Breast epithelium (tissue), 4 donors: ENCODE data around the gene C1orf21. TPM values are rescaled to one million over a fixed set of nuclear protein-coding genes. Genes with fewer than 3 reads are reported as not detected.

Experiments
- DNase-seq, 2 donors: peaks; one replicate each; pipeline ENCODE4 v3.0.0-alpha.2; 2019; ENCODE audit warnings: low spot score in 2 of 2
- H3K27ac ChIP-seq, 2 donors: fragments of 200-600 bp; sonication (generic) in 1 of 2; one replicate each; pipeline ENCODE4 v1.5.1; 2016 to 2019; ENCODE audit warnings: mild to moderate bottlenecking in 1 of 2
- H3K27me3 ChIP-seq, 2 donors: fragments of 200-600 bp; sonication (generic) in 1 of 2; one replicate each; pipeline versions ENCODE4 v1.5.1 to v1.6.0; 2017 to 2019; ENCODE audit warnings: control low read depth in 1 of 2, mild to moderate bottlenecking in 1 of 2
- H3K36me3 ChIP-seq: fragments of 200-600 bp; one replicate; pipeline ENCODE4 v1.5.1; 2019
- H3K4me1 ChIP-seq, 2 donors: fragments of 200-600 bp; sonication (generic); one replicate each; pipeline ENCODE4 v1.5.1; 2016 to 2019; ENCODE audit warnings: control low read depth in 1 of 2
- H3K4me3 ChIP-seq, 3 donors: fragments of 200-600 bp; sonication (generic); 1 replicate in 2 of 3; 2 replicates in 1 of 3; pipeline ENCODE4 v1.5.1; 2016 to 2019; ENCODE audit warnings: mild to moderate bottlenecking in 3 of 3, moderate library complexity in 2 of 3
- H3K9me3 ChIP-seq, 2 donors: fragments of 200-600 bp; sonication (generic) in 1 of 2; one replicate each; pipeline ENCODE4 v1.5.1; 2016 to 2019; ENCODE audit warnings: control low read depth in 1 of 2
- POLR2A ChIP-seq: fragments of 450-650 bp; IDR thresholded peaks from one replicate; pipeline ENCODE4 v1.6.1; 2016; ENCODE audit warnings: antibody characterized with exemption, mild to moderate bottlenecking, moderate library complexity
- POLR2AphosphoS5 ChIP-seq, 3 donors: sonication (generic); formaldehyde crosslinking; IDR thresholded peaks; one replicate each; pipeline ENCODE4 v1.6.1; 2017; ENCODE audit warnings: antibody characterized with exemption in 3 of 3
- intact Hi-C: fragments of 100-400 bp; cut with DNase I; formaldehyde crosslinking; loops from one replicate; pipeline ENCODE4 v1.15.1; 2023; ENCODE audit warnings: low total_unique reads
- total RNA-seq, 3 donors: library from RNA; depleted of rRNA; stranded (reverse); fragments of >200 nt; gene quantifications; one replicate each; pipeline ENCODE4 v1.1.0, GENCODE V29; 2016
- TF ChIP-seq, protein P1 (sequence below), 3 donors: fragments of 450-650 bp; IDR thresholded peaks; one replicate each; pipeline ENCODE4 v1.5.1; 2016 to 2017; ENCODE audit warnings: antibody characterized with exemption in 3 of 3, mild to moderate bottlenecking in 3 of 3, moderate library complexity in 3 of 3

C1orf21 gene
- total RNA-seq, 3 donors from 2014 or later = 31.5 to 75.7 (median 54.7) TPM

DNA sequence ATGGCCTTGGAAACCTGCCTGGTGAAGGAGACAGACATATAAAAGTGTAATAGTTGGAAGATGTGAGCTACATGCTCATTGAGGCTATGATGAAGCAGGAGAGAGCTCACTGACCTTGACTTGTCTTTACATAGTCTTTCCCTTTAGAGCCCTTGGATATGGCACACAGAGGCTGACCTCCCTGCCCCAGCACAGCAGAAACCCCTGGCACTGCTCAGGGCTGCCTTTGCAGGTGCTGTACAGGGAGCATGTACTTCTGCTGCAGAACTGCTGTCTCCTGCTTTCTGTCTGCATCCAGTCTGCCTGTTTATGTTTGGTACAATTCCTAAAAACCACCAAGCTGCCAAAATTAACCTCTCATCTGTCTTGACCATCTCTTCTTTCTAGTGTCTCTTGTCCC, 80.5 kb downstream of the C1orf21 start:
- intact Hi-C loops = no loop called here
- Histone ChIP-seq H3K4me1 (no peaks in the 10 kb centered on the region), H3K27me3 (no peaks in the 10 kb centered on the region), H3K4me3 (no peak overlapping the region), H3K36me3 (no peaks in the 10 kb centered on the region), H3K9me3 (no peaks in the 10 kb centered on the region), H3K27ac (no peak overlapping the region)
- TF ChIP-seq, protein P1, sequence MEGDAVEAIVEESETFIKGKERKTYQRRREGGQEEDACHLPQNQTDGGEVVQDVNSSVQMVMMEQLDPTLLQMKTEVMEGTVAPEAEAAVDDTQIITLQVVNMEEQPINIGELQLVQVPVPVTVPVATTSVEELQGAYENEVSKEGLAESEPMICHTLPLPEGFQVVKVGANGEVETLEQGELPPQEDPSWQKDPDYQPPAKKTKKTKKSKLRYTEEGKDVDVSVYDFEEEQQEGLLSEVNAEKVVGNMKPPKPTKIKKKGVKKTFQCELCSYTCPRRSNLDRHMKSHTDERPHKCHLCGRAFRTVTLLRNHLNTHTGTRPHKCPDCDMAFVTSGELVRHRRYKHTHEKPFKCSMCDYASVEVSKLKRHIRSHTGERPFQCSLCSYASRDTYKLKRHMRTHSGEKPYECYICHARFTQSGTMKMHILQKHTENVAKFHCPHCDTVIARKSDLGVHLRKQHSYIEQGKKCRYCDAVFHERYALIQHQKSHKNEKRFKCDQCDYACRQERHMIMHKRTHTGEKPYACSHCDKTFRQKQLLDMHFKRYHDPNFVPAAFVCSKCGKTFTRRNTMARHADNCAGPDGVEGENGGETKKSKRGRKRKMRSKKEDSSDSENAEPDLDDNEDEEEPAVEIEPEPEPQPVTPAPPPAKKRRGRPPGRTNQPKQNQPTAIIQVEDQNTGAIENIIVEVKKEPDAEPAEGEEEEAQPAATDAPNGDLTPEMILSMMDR (IDR thresholded peaks at IDR 0.05) = no peak
- TF ChIP-seq POLR2A (no peak), POLR2AphosphoS5 (IDR thresholded peaks at IDR 0.05) (no peak)
- no peak for DNase-seq

DNA sequence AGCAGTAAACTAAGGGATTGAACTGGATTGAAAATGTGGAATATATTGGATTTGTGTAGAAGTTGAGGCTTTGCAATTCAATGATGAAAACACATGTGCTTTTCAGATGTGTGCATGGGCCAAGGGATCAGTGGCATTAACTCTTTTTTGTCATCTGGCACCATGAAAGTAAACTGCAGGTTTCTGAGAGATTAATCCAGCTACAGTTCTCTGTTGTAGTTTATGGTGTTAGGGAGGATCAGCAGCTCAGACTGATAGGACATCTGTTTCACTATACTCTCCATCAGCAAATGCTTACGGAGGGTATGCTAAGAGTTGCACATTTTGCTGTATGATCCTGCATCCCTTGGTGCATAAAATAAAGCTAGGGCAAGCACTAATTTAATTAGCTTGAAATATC, 82.6 kb downstream of the C1orf21 start:
- Histone ChIP-seq H3K9me3 (no peaks in the 10 kb centered on the region), H3K4me3 (no peak overlapping the region), H3K4me1 (no peaks in the 10 kb centered on the region), H3K36me3 (no peaks in the 10 kb centered on the region), H3K27ac (no peak overlapping the region), H3K27me3 (no peaks in the 10 kb centered on the region)
- TF ChIP-seq POLR2A = no peak
- no peak for TF ChIP-seq POLR2AphosphoS5 (IDR thresholded peaks at IDR 0.05)
- TF ChIP-seq, protein P1 (IDR thresholded peaks at IDR 0.05) = no peak
- intact Hi-C loops = no loop called here
- DNase-seq = no peak

DNA sequence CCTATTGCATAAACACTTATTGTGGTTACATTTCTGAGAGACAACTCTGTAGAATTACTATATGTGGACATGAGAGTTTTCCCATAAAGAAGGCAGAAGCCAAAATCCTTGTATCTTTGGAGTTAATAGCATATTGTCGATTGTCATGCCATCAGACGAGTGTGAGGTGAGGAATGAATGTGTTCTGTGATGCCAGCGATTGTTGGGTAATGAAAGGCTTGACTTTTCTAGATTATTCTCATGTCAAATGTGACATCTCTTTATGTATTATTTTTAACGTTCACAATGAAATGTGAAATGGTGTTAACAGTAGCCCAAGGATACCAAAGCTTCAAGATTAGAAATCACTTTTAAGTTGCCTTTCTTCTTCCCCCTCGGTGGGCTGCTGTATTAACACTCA, 84.9 kb downstream of the C1orf21 start:
- no peaks in the 10 kb centered on the region for H3K27me3 ChIP-seq
- intact Hi-C loops = no loop called here
- no peaks in the 10 kb centered on the region for H3K36me3 ChIP-seq
- no peak overlapping the region for H3K27ac ChIP-seq
- no peak for DNase-seq
- H3K4me3 ChIP-seq = no peak overlapping the region
- no peaks in the 10 kb centered on the region for H3K9me3 ChIP-seq
- H3K4me1 ChIP-seq = no peaks in the 10 kb centered on the region
- TF ChIP-seq, protein P1 (IDR thresholded peaks at IDR 0.05) = no peak
- TF ChIP-seq POLR2A (no peak), POLR2AphosphoS5 (IDR thresholded peaks at IDR 0.05) (no peak)

DNA sequence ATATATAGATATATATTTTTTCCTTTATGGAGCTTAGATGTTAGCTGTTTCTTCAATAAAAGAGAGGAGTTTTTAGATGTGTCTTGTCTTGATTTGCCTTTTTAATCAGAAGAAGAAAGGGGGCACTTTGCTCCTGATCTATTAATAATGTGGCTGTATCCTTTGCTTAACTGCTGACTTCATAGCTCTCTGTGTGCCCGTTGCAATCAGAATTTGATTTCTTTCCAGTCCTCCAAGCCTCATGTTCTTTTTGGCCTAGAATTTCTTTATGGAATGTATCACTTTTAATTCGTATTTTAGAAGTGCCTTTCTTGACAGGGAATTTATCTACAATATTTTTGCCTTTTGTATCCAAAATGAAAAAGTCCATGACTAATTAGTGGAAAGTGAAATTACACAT, 85.3 kb downstream of the C1orf21 start:
- intact Hi-C loops = no loop called here
- Histone ChIP-seq H3K4me3 (no peak overlapping the region), H3K4me1 (no peaks in the 10 kb centered on the region), H3K9me3 (no peaks in the 10 kb centered on the region), H3K36me3 (no peaks in the 10 kb centered on the region), H3K27me3 (no peaks in the 10 kb centered on the region), H3K27ac (no peak overlapping the region)
- TF ChIP-seq POLR2AphosphoS5 (IDR thresholded peaks at IDR 0.05) = no peak
- TF ChIP-seq, protein P1 (IDR thresholded peaks at IDR 0.05) = no peak
- no peak for TF ChIP-seq POLR2A
- no peak for DNase-seq

DNA sequence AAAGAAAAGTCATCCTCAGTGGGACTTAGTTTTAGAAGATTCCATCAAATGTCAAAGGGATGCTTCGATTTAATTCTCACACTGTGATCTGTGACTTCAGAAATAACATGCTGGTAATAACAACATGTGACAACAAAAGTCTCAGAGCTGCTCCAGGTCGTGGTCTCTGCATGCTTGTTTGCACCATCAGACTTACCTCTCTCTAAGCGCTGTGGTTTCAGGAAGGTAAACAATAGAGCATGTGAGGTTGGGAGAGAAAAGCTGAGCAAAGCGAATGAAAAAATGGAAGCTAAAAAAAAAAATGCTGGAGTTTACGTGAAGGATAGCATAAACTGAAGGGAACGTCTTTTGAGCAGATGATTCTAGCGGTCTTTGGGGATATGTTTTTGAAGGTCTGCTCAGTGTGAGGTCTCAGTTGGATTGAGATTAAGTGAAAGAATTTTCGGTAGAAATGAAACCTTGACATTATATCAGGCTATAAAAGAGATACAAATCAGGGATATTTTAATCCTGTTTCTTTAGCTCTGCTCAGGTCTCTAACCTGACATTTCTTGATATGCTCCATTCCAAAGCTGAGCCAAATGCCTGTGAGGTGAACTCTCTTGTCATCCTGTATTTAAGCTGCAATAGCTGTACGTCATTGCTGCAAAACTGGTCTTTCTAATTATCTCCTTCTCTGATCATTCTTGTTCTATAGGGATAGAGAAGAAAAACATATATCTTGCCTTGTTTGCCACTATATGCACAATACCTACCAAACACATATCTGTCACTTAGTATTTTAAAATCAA, 86.5 kb downstream of the C1orf21 start:
- DNase-seq = no peak
- Histone ChIP-seq H3K27ac (no peak overlapping the region), H3K9me3 (no peaks in the 10 kb centered on the region), H3K4me3 (no peak overlapping the region), H3K4me1 (no peaks in the 10 kb centered on the region), H3K27me3 (no peaks in the 10 kb centered on the region), H3K36me3 (no peaks in the 10 kb centered on the region)
- intact Hi-C loops = no loop called here
- no peak for TF ChIP-seq POLR2A
- no peak for TF ChIP-seq POLR2AphosphoS5 (IDR thresholded peaks at IDR 0.05)
- TF ChIP-seq, protein P1 (IDR thresholded peaks at IDR 0.05) = no peak
